ENCODE results near the gene TLN1. TPM values are rescaled to one million over a fixed set of nuclear protein-coding genes. Genes with fewer than 3 reads are reported as not detected.

Gene TLN1
- total RNA-seq, 1 experiment from 2014 or later: 109 TPM

DNA sequence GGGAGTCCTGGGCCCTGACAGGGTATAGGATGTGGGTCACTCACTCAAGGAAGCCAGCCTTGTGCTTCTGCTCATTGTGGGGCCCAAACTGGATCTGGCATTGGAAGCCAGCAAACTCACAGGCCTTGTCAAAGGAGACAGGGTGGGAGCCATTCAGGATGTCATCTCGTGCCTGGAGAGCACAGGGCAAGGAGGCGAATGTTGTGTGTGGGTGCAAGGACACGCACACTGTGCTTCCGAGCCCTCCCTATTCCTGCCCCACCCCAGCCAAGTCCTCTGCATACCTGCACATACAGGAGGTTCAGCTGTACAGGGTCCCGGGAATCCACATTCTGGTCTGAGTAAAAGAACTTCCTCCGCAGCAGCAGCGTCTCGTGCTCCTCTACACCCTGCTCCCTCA is 8.1 kb downstream of the TLN1 start:
- H3K27me3 Mint-ChIP-seq (ENCODE audit: low read depth): no peaks in the 10 kb centered on the region
- peaks cover 55% of the 10 kb centered on the region for H3K36me3 Mint-ChIP-seq
- TF ChIP-seq HMGA2 (CRISPR knock-in tag; IDR thresholded peaks at IDR 0.05): no peak
- TF ChIP-seq, protein P1, sequence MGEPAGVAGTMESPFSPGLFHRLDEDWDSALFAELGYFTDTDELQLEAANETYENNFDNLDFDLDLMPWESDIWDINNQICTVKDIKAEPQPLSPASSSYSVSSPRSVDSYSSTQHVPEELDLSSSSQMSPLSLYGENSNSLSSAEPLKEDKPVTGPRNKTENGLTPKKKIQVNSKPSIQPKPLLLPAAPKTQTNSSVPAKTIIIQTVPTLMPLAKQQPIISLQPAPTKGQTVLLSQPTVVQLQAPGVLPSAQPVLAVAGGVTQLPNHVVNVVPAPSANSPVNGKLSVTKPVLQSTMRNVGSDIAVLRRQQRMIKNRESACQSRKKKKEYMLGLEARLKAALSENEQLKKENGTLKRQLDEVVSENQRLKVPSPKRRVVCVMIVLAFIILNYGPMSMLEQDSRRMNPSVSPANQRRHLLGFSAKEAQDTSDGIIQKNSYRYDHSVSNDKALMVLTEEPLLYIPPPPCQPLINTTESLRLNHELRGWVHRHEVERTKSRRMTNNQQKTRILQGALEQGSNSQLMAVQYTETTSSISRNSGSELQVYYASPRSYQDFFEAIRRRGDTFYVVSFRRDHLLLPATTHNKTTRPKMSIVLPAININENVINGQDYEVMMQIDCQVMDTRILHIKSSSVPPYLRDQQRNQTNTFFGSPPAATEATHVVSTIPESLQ (CRISPR knock-in tag; IDR thresholded peaks at IDR 0.05): no peak
- TF ChIP-seq, protein P2, sequence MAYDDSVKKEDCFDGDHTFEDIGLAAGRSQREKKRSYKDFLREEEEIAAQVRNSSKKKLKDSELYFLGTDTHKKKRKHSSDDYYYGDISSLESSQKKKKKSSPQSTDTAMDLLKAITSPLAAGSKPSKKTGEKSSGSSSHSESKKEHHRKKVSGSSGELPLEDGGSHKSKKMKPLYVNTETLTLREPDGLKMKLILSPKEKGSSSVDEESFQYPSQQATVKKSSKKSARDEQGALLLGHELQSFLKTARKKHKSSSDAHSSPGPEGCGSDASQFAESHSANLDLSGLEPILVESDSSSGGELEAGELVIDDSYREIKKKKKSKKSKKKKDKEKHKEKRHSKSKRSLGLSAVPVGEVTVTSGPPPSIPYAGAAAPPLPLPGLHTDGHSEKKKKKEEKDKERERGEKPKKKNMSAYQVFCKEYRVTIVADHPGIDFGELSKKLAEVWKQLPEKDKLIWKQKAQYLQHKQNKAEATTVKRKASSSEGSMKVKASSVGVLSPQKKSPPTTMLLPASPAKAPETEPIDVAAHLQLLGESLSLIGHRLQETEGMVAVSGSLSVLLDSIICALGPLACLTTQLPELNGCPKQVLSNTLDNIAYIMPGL (CRISPR knock-in tag; IDR thresholded peaks at IDR 0.05): no peak
- TF ChIP-seq, protein P3, sequence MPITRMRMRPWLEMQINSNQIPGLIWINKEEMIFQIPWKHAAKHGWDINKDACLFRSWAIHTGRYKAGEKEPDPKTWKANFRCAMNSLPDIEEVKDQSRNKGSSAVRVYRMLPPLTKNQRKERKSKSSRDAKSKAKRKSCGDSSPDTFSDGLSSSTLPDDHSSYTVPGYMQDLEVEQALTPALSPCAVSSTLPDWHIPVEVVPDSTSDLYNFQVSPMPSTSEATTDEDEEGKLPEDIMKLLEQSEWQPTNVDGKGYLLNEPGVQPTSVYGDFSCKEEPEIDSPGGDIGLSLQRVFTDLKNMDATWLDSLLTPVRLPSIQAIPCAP (CRISPR knock-in tag; IDR thresholded peaks at IDR 0.05): no peak
- TF ChIP-seq SMAD3 (CRISPR knock-in tag; IDR thresholded peaks at IDR 0.05; ENCODE audit: borderline replicate concordance): no peak
- H3K27ac Mint-ChIP-seq: no peak overlapping the region
- ChIA-PET CTCF (no interaction called here), POLR2A (no interaction called here)
- H3K4me1 Mint-ChIP-seq: no peaks in the 10 kb centered on the region; the same call in 1 of the 2 replicates
- no peak for ATAC-seq
- no peak for DNase-seq (ENCODE audit: low spot score)
- no peak overlapping the region for H3K4me3 Mint-ChIP-seq
- H3K9me3 Mint-ChIP-seq: no peaks in the 10 kb centered on the region

DNA sequence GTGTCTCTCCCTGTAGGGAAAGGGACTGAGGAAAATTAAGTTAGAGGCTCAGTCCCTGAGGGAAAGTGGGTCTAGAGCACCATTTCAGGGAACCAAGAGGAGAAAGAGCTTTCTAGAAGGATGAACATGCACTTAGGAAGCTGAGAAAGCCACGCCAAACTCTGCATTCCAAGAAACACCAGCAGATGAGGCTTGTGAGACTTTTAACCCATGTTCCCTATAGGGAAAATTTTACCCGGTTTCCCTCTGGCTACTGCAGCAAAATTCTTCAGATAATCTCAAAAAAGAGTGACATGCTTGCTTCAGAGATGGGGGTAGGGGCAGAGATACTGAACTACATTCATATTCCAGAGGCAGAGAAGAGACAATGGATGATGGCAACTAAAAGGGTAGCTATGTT is 8.6 kb downstream of the TLN1 start:
- TF ChIP-seq ZNF232 (CRISPR knock-in tag; IDR thresholded peaks at IDR 0.05): no peak
- TF ChIP-seq, protein P4, sequence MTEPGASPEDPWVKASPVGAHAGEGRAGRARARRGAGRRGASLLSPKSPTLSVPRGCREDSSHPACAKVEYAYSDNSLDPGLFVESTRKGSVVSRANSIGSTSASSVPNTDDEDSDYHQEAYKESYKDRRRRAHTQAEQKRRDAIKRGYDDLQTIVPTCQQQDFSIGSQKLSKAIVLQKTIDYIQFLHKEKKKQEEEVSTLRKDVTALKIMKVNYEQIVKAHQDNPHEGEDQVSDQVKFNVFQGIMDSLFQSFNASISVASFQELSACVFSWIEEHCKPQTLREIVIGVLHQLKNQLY (CRISPR knock-in tag; IDR thresholded peaks at IDR 0.05): no peak
- TF ChIP-seq KAT7 (CRISPR knock-in tag; IDR thresholded peaks at IDR 0.05; ENCODE audit: borderline replicate concordance): no peak
- no peak for TF ChIP-seq ZNF317 (CRISPR knock-in tag; IDR thresholded peaks at IDR 0.05; ENCODE audit: borderline replicate concordance, low read depth)
- no peak for TF ChIP-seq ESRRA (CRISPR knock-in tag; IDR thresholded peaks at IDR 0.05; ENCODE audit: borderline replicate concordance)
- TF ChIP-seq, protein P5, sequence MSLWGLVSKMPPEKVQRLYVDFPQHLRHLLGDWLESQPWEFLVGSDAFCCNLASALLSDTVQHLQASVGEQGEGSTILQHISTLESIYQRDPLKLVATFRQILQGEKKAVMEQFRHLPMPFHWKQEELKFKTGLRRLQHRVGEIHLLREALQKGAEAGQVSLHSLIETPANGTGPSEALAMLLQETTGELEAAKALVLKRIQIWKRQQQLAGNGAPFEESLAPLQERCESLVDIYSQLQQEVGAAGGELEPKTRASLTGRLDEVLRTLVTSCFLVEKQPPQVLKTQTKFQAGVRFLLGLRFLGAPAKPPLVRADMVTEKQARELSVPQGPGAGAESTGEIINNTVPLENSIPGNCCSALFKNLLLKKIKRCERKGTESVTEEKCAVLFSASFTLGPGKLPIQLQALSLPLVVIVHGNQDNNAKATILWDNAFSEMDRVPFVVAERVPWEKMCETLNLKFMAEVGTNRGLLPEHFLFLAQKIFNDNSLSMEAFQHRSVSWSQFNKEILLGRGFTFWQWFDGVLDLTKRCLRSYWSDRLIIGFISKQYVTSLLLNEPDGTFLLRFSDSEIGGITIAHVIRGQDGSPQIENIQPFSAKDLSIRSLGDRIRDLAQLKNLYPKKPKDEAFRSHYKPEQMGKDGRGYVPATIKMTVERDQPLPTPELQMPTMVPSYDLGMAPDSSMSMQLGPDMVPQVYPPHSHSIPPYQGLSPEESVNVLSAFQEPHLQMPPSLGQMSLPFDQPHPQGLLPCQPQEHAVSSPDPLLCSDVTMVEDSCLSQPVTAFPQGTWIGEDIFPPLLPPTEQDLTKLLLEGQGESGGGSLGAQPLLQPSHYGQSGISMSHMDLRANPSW (CRISPR knock-in tag; conservative IDR thresholded peaks at IDR 0.05; ENCODE audit: low read depth): no peak
- TF ChIP-seq, protein P6, sequence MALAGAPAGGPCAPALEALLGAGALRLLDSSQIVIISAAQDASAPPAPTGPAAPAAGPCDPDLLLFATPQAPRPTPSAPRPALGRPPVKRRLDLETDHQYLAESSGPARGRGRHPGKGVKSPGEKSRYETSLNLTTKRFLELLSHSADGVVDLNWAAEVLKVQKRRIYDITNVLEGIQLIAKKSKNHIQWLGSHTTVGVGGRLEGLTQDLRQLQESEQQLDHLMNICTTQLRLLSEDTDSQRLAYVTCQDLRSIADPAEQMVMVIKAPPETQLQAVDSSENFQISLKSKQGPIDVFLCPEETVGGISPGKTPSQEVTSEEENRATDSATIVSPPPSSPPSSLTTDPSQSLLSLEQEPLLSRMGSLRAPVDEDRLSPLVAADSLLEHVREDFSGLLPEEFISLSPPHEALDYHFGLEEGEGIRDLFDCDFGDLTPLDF (CRISPR knock-in tag; IDR thresholded peaks at IDR 0.05): no peak
- Mint-ChIP-seq H3K27me3 (ENCODE audit: low read depth) (no peaks in the 10 kb centered on the region), H3K4me3 (no peak overlapping the region), H3K9me3 (no peaks in the 10 kb centered on the region), H3K36me3 (peaks cover 56% of the 10 kb centered on the region), H3K4me1 (no peaks in the 10 kb centered on the region; the same call in 1 of the 2 replicates), H3K27ac (no peak overlapping the region)
- DNase-seq (ENCODE audit: low spot score): no peak
- CTCF ChIA-PET: no interaction called here
- no peak for ATAC-seq
- POLR2A ChIA-PET: no interaction called here

DNA sequence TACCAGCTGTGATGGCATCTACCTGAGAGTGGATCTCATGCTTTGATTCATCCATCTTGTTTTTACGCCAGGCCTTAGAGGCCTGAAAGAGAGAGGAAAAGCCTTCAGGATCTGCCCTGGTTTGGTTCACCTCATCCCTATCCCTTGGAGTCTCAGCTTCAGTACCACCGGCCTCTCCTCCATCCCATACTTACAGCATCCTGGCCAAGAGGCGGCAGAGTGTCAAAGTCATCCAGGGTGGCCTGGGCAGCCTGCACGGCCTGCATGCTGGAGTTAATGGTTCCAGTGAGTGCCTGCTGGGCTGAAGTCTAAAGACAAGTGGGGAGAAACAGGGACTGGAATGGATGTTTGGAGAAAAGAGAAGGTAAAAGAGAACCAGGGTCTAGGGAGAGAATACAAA is 12.4 kb downstream of the TLN1 start:
- Mint-ChIP-seq H3K9me3 (no peaks in the 10 kb centered on the region), H3K4me3 (no peak overlapping the region), H3K27me3 (ENCODE audit: low read depth) (no peaks in the 10 kb centered on the region), H3K36me3 (peaks cover 83% of the 10 kb centered on the region), H3K27ac (no peak overlapping the region), H3K4me1 (no peaks in the 10 kb centered on the region)
- ATAC-seq (no peak), DNase-seq (ENCODE audit: low spot score) (no peak)
- CTCF ChIA-PET: interaction anchor here (0.7 to 3.1 kb wide), 3 partner anchors 9 to 120 kb away, joined by 3 to 16 read pairs (median 5); no protein-coding TSS in a partner anchor
- no peak for TF ChIP-seq GABPB1 (CRISPR knock-in tag; IDR thresholded peaks at IDR 0.05)
- TF ChIP-seq, protein P5 (CRISPR knock-in tag; conservative IDR thresholded peaks at IDR 0.05; ENCODE audit: low read depth): no peak
- POLR2A ChIA-PET: no interaction called here

All from WTC11 (cell line).